Aorta (tissue), 5 donors: ENCODE measurements around the gene SEC24D. TPM values are rescaled to one million over a fixed set of nuclear protein-coding genes. Genes with fewer than 3 reads are reported as not detected.
A peak's percentile ranks its signal among the peaks of the same experiment; 100 is the strongest.

Source experiments
- ATAC-seq: fragments of 200-7000 bp; cut with Tn5 transposase; one replicate; pipeline ENCODE4 v1.9.1; 2022; ENCODE audit warnings: moderate library complexity; ENCODE audit not compliant: low FRiP score
- DNase-seq, 2 donors: peaks; one replicate each; pipeline ENCODE4 v3.0.0-alpha.2; 2020
- H3K27ac ChIP-seq, 2 donors: one replicate each; pipeline ENCODE4 v1.5.1; 2013; ENCODE audit warnings: low read length in 2 of 2, mild to moderate bottlenecking in 2 of 2, moderate library complexity in 2 of 2, control low read depth in 1 of 2, inconsistent platforms in 1 of 2, low read depth in 1 of 2
- H3K27me3 ChIP-seq, 2 donors: one replicate each; pipeline ENCODE4 v1.6.1; 2013; ENCODE audit warnings: control low read depth in 1 of 2, low read length in 1 of 2, mild to moderate bottlenecking in 1 of 2, moderate library complexity in 1 of 2; ENCODE audit not compliant: insufficient read depth in 2 of 2, control insufficient read depth in 1 of 2
- H3K36me3 ChIP-seq, 2 donors: one replicate each; pipeline ENCODE4 v1.6.1; 2013; ENCODE audit warnings: control low read depth in 1 of 2, low read length in 1 of 2, mild to moderate bottlenecking in 1 of 2; ENCODE audit not compliant: insufficient read depth in 2 of 2, control insufficient read depth in 1 of 2
- H3K4me1 ChIP-seq, 2 donors: one replicate each; pipeline ENCODE4 v1.6.1; 2013; ENCODE audit warnings: low read length in 2 of 2, control low read depth in 1 of 2, mild to moderate bottlenecking in 1 of 2, moderate library complexity in 1 of 2; ENCODE audit not compliant: insufficient read depth in 2 of 2, control insufficient read depth in 1 of 2
- H3K4me3 ChIP-seq, 2 donors: one replicate each; pipeline ENCODE4 v1.5.1; 2013; ENCODE audit warnings: low read length in 2 of 2, control low read depth in 1 of 2, mild to moderate bottlenecking in 1 of 2
- H3K9me3 ChIP-seq: one replicate; pipeline ENCODE4 v1.6.1; 2013; ENCODE audit warnings: mild to moderate bottlenecking, low read length; ENCODE audit not compliant: control insufficient read depth
- WGBS, 2 donors: extraction: QIAGEN DNeasy Blood & Tissue Kit; methylation state at CpG; one replicate each; pipeline ENCODE4 v1.1.7; 2013; 5-methylcytosine and 5-hydroxymethylcytosine counted together
- intact Hi-C, 2 donors: fragments of 100-400 bp; cut with DNase I; formaldehyde crosslinking; loops; one replicate each; pipeline versions ENCODE4 v1.14.2 to v1.15.0; 2022
- polyA plus RNA-seq, 2 donors: library from polyadenylated mRNA; stranded (reverse); fragments of 200-250 nt; gene quantifications; one replicate each; pipeline ENCODE4 v1.2.3, GENCODE V29; 2013
- total RNA-seq, 2 donors: library from RNA; stranded (reverse); fragmentation: NEBNext Ultra II Directional; extraction: Animal tissue kit (Norgen Biotek cat#: 25700); gene quantifications; one replicate each; pipeline ENCODE4 v1.2.1, GENCODE V29; 2021
- donor health status: healthy with polysubstance abuse.
- donor health status: Bipolar disorder and iron deficiency.
- donor health status: DM: no; HTN: no; CAD: no.
- donor health status: DM: no; HTN: no; CAD: no.
- donor health status: DM: yes; HTN: yes; CAD: no.

SEC24D gene
- total and polyA plus RNA-seq, 4 donors, result 25.3 to 127 (median 78.3) TPM

DNA sequence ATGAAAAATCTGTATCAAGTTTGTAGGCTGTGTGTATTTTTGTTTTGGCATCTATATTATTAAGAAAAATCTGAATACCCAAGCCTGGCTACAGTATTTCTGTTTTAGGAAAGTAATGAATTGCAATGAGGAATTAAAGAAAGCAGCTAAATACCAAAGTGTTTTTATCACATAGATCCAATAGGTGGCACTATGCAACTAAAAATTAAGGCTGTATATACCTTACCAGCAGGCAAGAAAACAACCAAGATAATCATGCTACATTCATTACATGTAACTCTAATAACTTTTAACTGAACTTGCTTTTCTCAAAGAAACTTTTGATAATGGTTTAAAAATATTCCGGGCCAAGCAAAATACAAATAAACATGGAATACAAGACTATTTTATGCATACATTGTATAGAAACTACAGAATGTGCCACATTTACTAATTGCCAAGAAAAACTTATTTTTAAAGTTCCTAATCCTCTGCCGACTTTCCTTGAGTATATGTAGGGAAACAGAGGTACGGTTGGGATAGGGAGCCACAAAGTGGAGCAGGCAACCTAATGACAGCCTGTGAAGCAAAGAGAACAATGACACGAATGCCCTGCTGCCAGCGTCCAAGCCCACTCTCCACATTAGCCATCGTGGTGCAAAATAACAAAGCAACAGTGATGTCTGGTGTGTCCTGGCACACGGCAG is 63.7 kb downstream of the SEC24D start:
- H3K4me3 ChIP-seq, result peak overlapping the region; percentile 14 to 48
- DNase-seq (no peak), ATAC-seq (peak; percentile 86)
- intact Hi-C loops, result loop anchor here (5.0 to 10.0 kb wide), 3 partner anchors 113 to 200 kb away; partner anchors contain the start of gene SYNPO2 (in 2 of the 2)
- peaks cover 5 to 9% of the 10 kb centered on the region in 2 donors for H3K4me1 ChIP-seq
- no peaks in the 10 kb centered on the region for H3K27me3 ChIP-seq
- peaks cover 0 to under 1% of the 10 kb centered on the region in 2 donors for H3K36me3 ChIP-seq
- H3K9me3 ChIP-seq, result no peaks in the 10 kb centered on the region
- peak overlapping the region; percentile 43 to 79 for H3K27ac ChIP-seq
- 5 to 9% methylated on average over 7 of the region's 7 CpGs for WGBS, 2 donors

GRCh38 chr4:118770741-118771187 is 65.2 kb downstream of the SEC24D start:
- ATAC-seq (no peak), DNase-seq (no peak)

GRCh38 chr4:118769161-118769560 is 66.8 kb downstream of the SEC24D start:
- Histone ChIP-seq H3K4me3 (no peak overlapping the region), H3K27ac (peak overlapping the region; percentile 61), H3K27me3 (no peaks in the 10 kb centered on the region), H3K4me1 (peaks cover 7 to 11% of the 10 kb centered on the region in 2 donors), H3K36me3 (peaks cover 4 to 8% of the 10 kb centered on the region in 2 donors), H3K9me3 (no peaks in the 10 kb centered on the region)
- ATAC-seq, result no peak
- WGBS, 2 donors, result 6 to 8% methylated on average over 4 of the region's 4 CpGs
- DNase-seq, result no peak
- intact Hi-C loops, result loop anchor here in 1 of 2 donors (5.0 kb wide), 1 partner anchor 198 kb away; no protein-coding TSS in a partner anchor

More at GRCh38 chr4:118770741-118771187, 65.2 kb downstream of the SEC24D start:
- H3K36me3 ChIP-seq, result peaks cover 4 to 6% of the 10 kb centered on the region in 2 donors
- intact Hi-C loops, result loop anchor here (5.0 to 10.0 kb wide), 3 partner anchors 114 to 202 kb away; partner anchors contain the start of gene SYNPO2 (in 2 of the 2)
- H3K4me1 ChIP-seq, result peaks cover 7 to 9% of the 10 kb centered on the region in 2 donors
- no peak overlapping the region for H3K4me3 ChIP-seq
- H3K27me3 ChIP-seq, result no peaks in the 10 kb centered on the region
- no peak overlapping the region for H3K27ac ChIP-seq
- WGBS, 2 donors, result 21 to 26% methylated on average over 2 of the region's 2 CpGs
- no peaks in the 10 kb centered on the region for H3K9me3 ChIP-seq

DNA sequence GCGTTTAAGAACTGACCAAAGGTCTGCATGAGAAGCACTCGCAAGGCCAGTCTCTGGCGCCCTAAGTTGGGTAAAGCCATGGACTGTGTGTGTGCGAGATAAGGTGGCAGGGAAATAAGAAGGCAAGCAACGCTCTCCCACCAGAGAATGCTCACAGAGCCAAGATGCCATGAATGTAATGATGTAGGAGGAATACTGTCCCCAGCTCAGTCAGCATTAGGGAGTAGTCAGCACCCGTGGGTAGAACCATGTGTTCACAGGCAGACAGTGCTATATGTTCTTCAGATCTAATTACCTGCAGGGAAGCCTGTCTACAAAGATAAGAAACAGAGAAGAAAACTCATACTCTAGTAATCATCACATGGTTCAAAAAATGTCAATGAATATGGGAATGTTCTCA is 68.8 kb downstream of the SEC24D start:
- H3K4me1 ChIP-seq, result peaks cover 7 to 8% of the 10 kb centered on the region in 2 donors
- no peak for ATAC-seq
- DNase-seq, result no peak
- no peak overlapping the region for H3K4me3 ChIP-seq
- no peaks in the 10 kb centered on the region for H3K9me3 ChIP-seq
- WGBS, 2 donors, result 83 to 84% methylated on average over 6 of the region's 6 CpGs
- peaks cover 4 to 11% of the 10 kb centered on the region in 2 donors for H3K36me3 ChIP-seq
- H3K27me3 ChIP-seq, result no peaks in the 10 kb centered on the region
- intact Hi-C loops, result loop anchor here in 1 of 2 donors (5.0 kb wide), 1 partner anchor 200 kb away; no protein-coding TSS in a partner anchor
- peak overlapping the region in 1 of 2 donors; percentile 95 for H3K27ac ChIP-seq

DNA sequence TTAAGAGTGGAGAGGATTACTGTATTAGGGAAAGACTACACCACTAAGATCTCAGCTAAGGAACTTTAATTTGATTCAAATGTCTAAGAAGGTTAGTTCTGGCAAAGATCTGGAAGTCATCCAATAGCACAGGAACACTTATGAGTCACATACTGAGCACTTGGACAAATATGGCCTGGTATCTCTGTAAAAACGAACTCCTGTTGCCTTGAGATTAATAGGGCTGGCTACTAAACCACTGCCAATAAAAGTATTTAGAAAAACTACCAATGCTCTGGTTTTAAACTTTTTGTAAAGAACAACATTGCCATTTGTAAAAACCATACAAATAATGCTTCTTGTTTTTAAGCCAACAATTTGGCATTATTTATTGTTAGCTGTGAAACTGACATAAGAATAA is 70.5 kb downstream of the SEC24D start:
- peak overlapping the region in 1 of 2 donors; percentile 82 for H3K27ac ChIP-seq
- DNase-seq (no peak), ATAC-seq (peak; percentile 79)
- H3K36me3 ChIP-seq, result peaks cover 4 to 11% of the 10 kb centered on the region in 2 donors
- no peaks in the 10 kb centered on the region for H3K9me3 ChIP-seq
- intact Hi-C loops, result loop anchor here in 1 of 2 donors (5.0 kb wide), 1 partner anchor 202 kb away; no protein-coding TSS in a partner anchor
- no peak overlapping the region for H3K4me3 ChIP-seq
- H3K27me3 ChIP-seq, result no peaks in the 10 kb centered on the region
- 0 to 2% methylated on average over 1 of the region's 1 CpG for WGBS, 2 donors
- H3K4me1 ChIP-seq, result peaks cover 7 to 15% of the 10 kb centered on the region in 2 donors

- Histone ChIP-seq H3K4me1 (peaks cover 9 to 19% of the 10 kb centered on the region in 2 donors), H3K36me3 (peaks cover 4 to 11% of the 10 kb centered on the region in 2 donors), H3K27me3 (no peaks in the 10 kb centered on the region), H3K4me3 (no peak overlapping the region), H3K9me3 (no peaks in the 10 kb centered on the region), H3K27ac (peak overlapping the region in 1 of 2 donors; percentile 89)
- ATAC-seq, result no peak
- no peak for DNase-seq
- WGBS, 2 donors, result 20 to 22% methylated on average over 3 of the region's 3 CpGs
- intact Hi-C loops, result no loop called here
These were observed 73.0 kb downstream of the SEC24D start for GRCh38 chr4:118762730-118763477.

DNA sequence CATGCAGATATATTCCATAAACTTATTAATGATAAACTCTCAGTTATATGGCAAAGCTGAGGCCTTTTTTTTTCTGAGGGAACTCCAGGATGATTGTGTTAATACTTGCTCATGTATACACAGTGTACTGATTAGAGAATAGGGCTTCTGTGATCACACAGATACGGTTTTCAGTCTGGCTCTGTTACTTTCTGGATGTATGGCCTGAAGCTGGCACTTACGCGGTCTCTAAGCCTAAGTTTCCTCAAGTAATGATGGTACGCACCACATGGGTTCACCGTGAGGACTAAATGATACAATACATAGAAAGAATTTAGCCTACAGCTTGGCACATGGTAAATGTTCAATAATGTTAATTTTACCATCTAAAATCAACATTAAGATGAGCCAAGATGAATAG is 73.8 kb downstream of the SEC24D start:
- DNase-seq (no peak), ATAC-seq (no peak)
- no peaks in the 10 kb centered on the region for H3K27me3 ChIP-seq
- H3K4me1 ChIP-seq, result peaks cover 9 to 19% of the 10 kb centered on the region in 2 donors
- H3K4me3 ChIP-seq, result no peak overlapping the region
- H3K27ac ChIP-seq, result peak overlapping the region; percentile 85 to 87
- intact Hi-C loops, result no loop called here
- peaks cover 4 to 10% of the 10 kb centered on the region in 2 donors for H3K36me3 ChIP-seq
- H3K9me3 ChIP-seq, result no peaks in the 10 kb centered on the region
- WGBS, 2 donors, result 19 to 22% methylated on average over 5 of the region's 5 CpGs

GRCh38 chr4:118761397-118762016 is 74.4 kb downstream of the SEC24D start:
- no peak overlapping the region for H3K4me3 ChIP-seq
- H3K27ac ChIP-seq, result peak overlapping the region in 1 of 2 donors; percentile 87
- intact Hi-C loops, result no loop called here
- ATAC-seq, result no peak
- H3K9me3 ChIP-seq, result no peaks in the 10 kb centered on the region
- H3K27me3 ChIP-seq, result no peaks in the 10 kb centered on the region
- peaks cover 6 to 19% of the 10 kb centered on the region in 2 donors for H3K4me1 ChIP-seq
- no peak for DNase-seq
- peaks cover 0 to 5% of the 10 kb centered on the region in 2 donors for H3K36me3 ChIP-seq
- WGBS, 2 donors, result 3 to 4% methylated on average over 2 of the region's 2 CpGs
